ENCODE data around the gene MADD.

GRCh38 chr11:47267876-47268275 is 2.1 kb upstream of the MADD start:
- TF ChIP-seq CTCF (IDR thresholded peaks at IDR 0.05) (no peak), POLR2A (IDR thresholded peaks at IDR 0.05) (no peak)
